Measurements from ENCODE around the gene MICALL2.

Gene MICALL2

GRCh38 chr7:1454542-1454941 is 4.7 kb downstream of the MICALL2 start (continued):
- TF ChIP-seq PRDM6 (tag by site-specific recombination; IDR thresholded peaks at IDR 0.05) (no peak), ZSCAN23 (tag by site-specific recombination; IDR thresholded peaks at IDR 0.05) (no peak), ZNF639 (tag by site-specific recombination; IDR thresholded peaks at IDR 0.05) (no peak), ZFP3 (tag by site-specific recombination; IDR thresholded peaks at IDR 0.05; ENCODE audit: low read depth) (no peak), EGR2 (tag by site-specific recombination; IDR thresholded peaks at IDR 0.05; ENCODE audit: low read depth) (no peak), BCL11B (tag by site-specific recombination; IDR thresholded peaks at IDR 0.05; ENCODE audit: low read depth) (no peak), ZNF416 (tag by site-specific recombination; IDR thresholded peaks at IDR 0.05) (no peak), ZNF704 (tag by site-specific recombination; IDR thresholded peaks at IDR 0.05) (no peak), ZNF747 (tag by site-specific recombination; IDR thresholded peaks at IDR 0.05) (no peak), ZBTB26 (tag by site-specific recombination; optimal IDR thresholded peaks at IDR 0.05) (no peak)

- no peaks in the 10 kb centered on the region for H3K4me1 ChIP-seq (ENCODE audit: control insufficient read depth, insufficient read depth, low read length)
- POLR2A ChIA-PET = no interaction called here
Measured at GRCh38 chr7:1452205-1452604, 7.1 kb downstream of the MICALL2 start.

More at GRCh38 chr7:1452205-1452604, 7.1 kb downstream of the MICALL2 start:
- CTCF ChIA-PET = interaction anchor here (0.6 kb wide), 1 partner anchor 21 kb away, joined by 4 read pairs; no protein-coding TSS in a partner anchor
- no peak overlapping the region for H3K27ac ChIP-seq (ENCODE audit: extremely low read depth, low read depth, low read length)
- TF ChIP-seq ZNF600 (tag by site-specific recombination; IDR thresholded peaks at IDR 0.05) (no peak), ZNF658 (tag by site-specific recombination; IDR thresholded peaks at IDR 0.05) (no peak), ZNF692 (tag by site-specific recombination; IDR thresholded peaks at IDR 0.05) (no peak), MYNN (tag by site-specific recombination; IDR thresholded peaks at IDR 0.05; ENCODE audit: borderline replicate concordance) (no peak), ZNF214 (tag by site-specific recombination; IDR thresholded peaks at IDR 0.05; ENCODE audit: borderline replicate concordance) (no peak), ZSCAN23 (tag by site-specific recombination; IDR thresholded peaks at IDR 0.05) (no peak), ZNF184 (tag by site-specific recombination; IDR thresholded peaks at IDR 0.05) (no peak), GLIS2 (tag by site-specific recombination; IDR thresholded peaks at IDR 0.05) (no peak), CTCF (tag by site-specific recombination; IDR thresholded peaks at IDR 0.05) (no peak), KLF17 (tag by site-specific recombination; IDR thresholded peaks at IDR 0.05) (no peak), ZNF174 (tag by site-specific recombination; IDR thresholded peaks at IDR 0.05) (no peak), ZNF670 (tag by site-specific recombination; IDR thresholded peaks at IDR 0.05; ENCODE audit: low read depth) (no peak), ZNF48 (tag by site-specific recombination; IDR thresholded peaks at IDR 0.05) (no peak), ZBTB11 (tag by site-specific recombination; conservative IDR thresholded peaks at IDR 0.05; ENCODE audit: low read depth) (no peak), ZNF664 (tag by site-specific recombination; IDR thresholded peaks at IDR 0.05) (no peak)
- no peaks in the 10 kb centered on the region for H3K36me3 ChIP-seq (ENCODE audit: control insufficient read depth in 2 of 2, insufficient read depth in 1 of 2, low read length in 2 of 2)
- no peak overlapping the region for H3K4me3 ChIP-seq (ENCODE audit: low read depth, low read length)
- no peaks in the 10 kb centered on the region for H3K9me3 ChIP-seq (ENCODE audit: control insufficient read depth, insufficient read depth, low read depth, low read length)

Data from HEK293 (cell line).